Measurements from ENCODE around the gene MAP9. TPM values are rescaled to one million over a fixed set of nuclear protein-coding genes. Genes with fewer than 3 reads are reported as not detected.

The MAP9 gene
- polyA plus RNA-seq, 1 of the 3 experiments (the other 2 are of a cell fraction): 4.1 TPM

DNA sequence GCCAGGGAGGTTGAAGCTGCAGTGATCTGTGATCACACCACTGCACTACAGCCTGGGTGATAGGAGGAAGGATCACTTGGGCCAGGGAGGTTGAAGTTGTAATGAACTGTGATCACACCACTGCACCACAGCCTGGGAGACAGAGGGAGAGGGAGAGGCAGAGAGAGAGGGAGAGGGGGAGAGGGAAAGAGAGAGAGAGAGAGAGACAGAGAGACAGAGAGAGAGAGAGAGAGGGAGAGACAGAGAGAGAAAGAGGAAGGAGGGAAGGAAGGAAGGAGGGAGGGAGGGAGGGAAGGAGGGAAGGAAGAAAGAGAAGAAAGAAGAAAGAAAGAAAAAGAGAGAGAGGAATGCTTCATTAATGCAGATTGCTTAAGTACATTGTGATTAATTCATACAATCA is 15.2 kb upstream of the MAP9 start:
- ChIA-PET CTCF (no interaction called here), POLR2A (no interaction called here)
- Histone ChIP-seq H3K9me3 (no peaks in the 10 kb centered on the region), H3K27me3 (ENCODE audit: insufficient read depth) (no peaks in the 10 kb centered on the region), H3K79me2 (ENCODE audit: insufficient read depth) (no peaks in the 10 kb centered on the region), H2AFZ (ENCODE audit: low read depth) (no peak overlapping the region), H3K27ac (ENCODE audit: low read depth in 2 of 2, low read length in 1 of 2) (no peak overlapping the region), H3K4me3 (ENCODE audit: low read depth in 2 of 2, low read length in 1 of 2) (no peak overlapping the region), H3K36me3 (replicated peaks in 1 of 2; ENCODE audit: control insufficient read depth in 1 of 2, insufficient read depth in 2 of 2, low read length in 1 of 2) (no peaks in the 10 kb centered on the region), H3K4me2 (no peak overlapping the region), H3K9ac (no peak overlapping the region), H3K4me1 (ENCODE audit: control insufficient read depth in 1 of 2, insufficient read depth in 2 of 2, low read depth in 1 of 2, low read length in 1 of 2) (no peaks in the 10 kb centered on the region), H3K9me2 (no peaks in the 10 kb centered on the region), H3F3A (replicated peaks; ENCODE audit: insufficient read depth) (no peaks in the 10 kb centered on the region), H4K20me1 (ENCODE audit: insufficient read depth) (no peaks in the 10 kb centered on the region)
- DNase-seq: no peak
- TF ChIP-seq EP300 (IDR thresholded peaks at IDR 0.05; ENCODE audit: borderline replicate concordance in 1 of 2, low read depth in 1 of 2, low read length in 1 of 2) (no peak), PBX3 (IDR thresholded peaks at IDR 0.05) (no peak), FOXM1 (IDR thresholded peaks at IDR 0.05; ENCODE audit: low read depth) (no peak), CTCF (IDR thresholded peaks at IDR 0.05) (no peak), CHD2 (IDR thresholded peaks at IDR 0.05; ENCODE audit: low read length, partially characterized antibody) (no peak), NFIC (IDR thresholded peaks at IDR 0.05; ENCODE audit: borderline replicate concordance) (no peak), RXRA (IDR thresholded peaks at IDR 0.05; ENCODE audit: borderline replicate concordance, low read depth) (no peak), MEF2A (IDR thresholded peaks at IDR 0.05; ENCODE audit: borderline replicate concordance, low read depth) (no peak)

- no peak overlapping the region for H3K9ac ChIP-seq
- no peak for DNase-seq
- H3K27ac ChIP-seq (ENCODE audit: low read depth in 2 of 2, low read length in 1 of 2): no peak overlapping the region
- no peaks in the 10 kb centered on the region for H3K9me2 ChIP-seq
- no peaks in the 10 kb centered on the region for H3K9me3 ChIP-seq
- no peaks in the 10 kb centered on the region for H3K36me3 ChIP-seq (replicated peaks in 1 of 2; ENCODE audit: control insufficient read depth in 1 of 2, insufficient read depth in 2 of 2, low read length in 1 of 2)
- no peaks in the 10 kb centered on the region for H3K79me2 ChIP-seq (ENCODE audit: insufficient read depth)
- H3K4me2 ChIP-seq: no peak overlapping the region
- H3K4me3 ChIP-seq (ENCODE audit: low read depth in 2 of 2, low read length in 1 of 2): no peak overlapping the region
- no peaks in the 10 kb centered on the region for H4K20me1 ChIP-seq (ENCODE audit: insufficient read depth)
- H3K4me1 ChIP-seq (ENCODE audit: control insufficient read depth in 1 of 2, insufficient read depth in 2 of 2, low read depth in 1 of 2, low read length in 1 of 2): no peaks in the 10 kb centered on the region
- POLR2A ChIA-PET: no interaction called here
- CTCF ChIA-PET: interaction anchor here (1.3 to 2.1 kb wide), 4 partner anchors 10 to 399 kb away, joined by 3 to 13 read pairs (median 5); no protein-coding TSS in a partner anchor
- H2AFZ ChIP-seq (ENCODE audit: low read depth): no peak overlapping the region
- TF ChIP-seq ELF1 (IDR thresholded peaks at IDR 0.05) (no peak), SMC3 (IDR thresholded peaks at IDR 0.05; ENCODE audit: low read depth, low read length) (no peak), RAD21 (IDR thresholded peaks at IDR 0.05; ENCODE audit: low read length) (no peak), TCF12 (IDR thresholded peaks at IDR 0.05) (no peak), FOXJ3 (CRISPR knock-in tag; IDR thresholded peaks at IDR 0.05) (no peak), CTCF (IDR thresholded peaks at IDR 0.05) (no peak), FOXM1 (IDR thresholded peaks at IDR 0.05; ENCODE audit: low read depth) (no peak), REST (IDR thresholded peaks at IDR 0.05; ENCODE audit: low read depth, low read length) (no peak), USF2 (IDR thresholded peaks at IDR 0.05; ENCODE audit: borderline replicate concordance, low read depth, low read length) (no peak), TEAD4 (IDR thresholded peaks at IDR 0.05; ENCODE audit: borderline replicate concordance, insufficient read depth) (no peak), MAX (IDR thresholded peaks at IDR 0.05; ENCODE audit: low read depth) (no peak)
- H3F3A ChIP-seq (replicated peaks; ENCODE audit: insufficient read depth): no peaks in the 10 kb centered on the region
- 52% methylated on average over 5 of the region's 5 CpGs for WGBS (ENCODE audit: low lambda C conversion rate)
- H3K27me3 ChIP-seq (ENCODE audit: insufficient read depth): no peaks in the 10 kb centered on the region
Measured at GRCh38 chr4:155388162-155388561, 11.4 kb upstream of the MAP9 start.
